Endothelial cell (in vitro differentiated cells): ENCODE data around the gene SEPTIN5. TPM values are rescaled to one million over a fixed set of nuclear protein-coding genes. Genes with fewer than 3 reads are reported as not detected.

Source experiments
- DNase-seq: peaks from one replicate; pipeline ENCODE4 v3.0.0; 2021; ENCODE audit warnings: low spot score
- H3K27ac Mint-ChIP-seq: one replicate; pipeline ENCODE4 v1.8.0; 2021; ENCODE audit warnings: mixed read lengths, inconsistent platforms; ENCODE audit not compliant: unreplicated experiment
- H3K27me3 Mint-ChIP-seq: one replicate; pipeline ENCODE4 v1.8.0; 2021; ENCODE audit warnings: mild to moderate bottlenecking, moderate library complexity, mixed read lengths, inconsistent platforms; ENCODE audit not compliant: unreplicated experiment
- H3K36me3 Mint-ChIP-seq: one replicate; pipeline ENCODE4 v1.8.0; 2021; ENCODE audit warnings: mild to moderate bottlenecking, low read depth, mixed read lengths, inconsistent platforms; ENCODE audit not compliant: unreplicated experiment
- H3K4me1 Mint-ChIP-seq: one replicate; pipeline ENCODE4 v1.8.0; 2021; ENCODE audit warnings: mild to moderate bottlenecking, mixed read lengths, inconsistent platforms; ENCODE audit not compliant: unreplicated experiment
- H3K4me3 Mint-ChIP-seq: one replicate; pipeline ENCODE4 v1.8.0; 2021; ENCODE audit warnings: mild to moderate bottlenecking, mixed read lengths, inconsistent platforms; ENCODE audit not compliant: unreplicated experiment
- H3K9me3 Mint-ChIP-seq: one replicate; pipeline ENCODE4 v1.8.0; 2021; ENCODE audit warnings: mixed read lengths, inconsistent platforms; ENCODE audit not compliant: unreplicated experiment
- CTCF ChIP-seq: fragments of 200-600 bp; sonication (generic); IDR thresholded peaks from one replicate; pipeline ENCODE4 v1.5.0; 2021; ENCODE audit warnings: antibody characterized with exemption; ENCODE audit not compliant: unreplicated experiment
- total RNA-seq: library from RNA; stranded (reverse); fragmentation: NEBNext Ultra II Directional; extraction: Animal tissue kit (Norgen Biotek cat#: 25700); gene quantifications from one replicate; pipeline ENCODE4 v1.2.1, GENCODE V29; 2021; ENCODE audit not compliant: unreplicated experiment

SEPTIN5 gene
- total RNA-seq, 1 donor from 2014 or later = 2.3 TPM

- H3K36me3 Mint-ChIP-seq = peaks cover 3% of the 10 kb centered on the region
- DNase-seq = no peak
- H3K4me3 Mint-ChIP-seq = no peak overlapping the region
- no peak for TF ChIP-seq CTCF
- no peak overlapping the region for H3K27ac Mint-ChIP-seq
- H3K27me3 Mint-ChIP-seq = peaks cover 16% of the 10 kb centered on the region
- peaks cover 12% of the 10 kb centered on the region for H3K4me1 Mint-ChIP-seq
- no peaks in the 10 kb centered on the region for H3K9me3 Mint-ChIP-seq
These were observed 37.4 kb downstream of the SEPTIN5 start for GRCh38 chr22:19751497-19752245.

GRCh38 chr22:19753090-19753842 is 39.0 kb downstream of the SEPTIN5 start:
- peaks cover 15% of the 10 kb centered on the region for H3K4me1 Mint-ChIP-seq
- H3K27me3 Mint-ChIP-seq = peaks cover 25% of the 10 kb centered on the region
- H3K9me3 Mint-ChIP-seq = no peaks in the 10 kb centered on the region
- H3K36me3 Mint-ChIP-seq = peaks cover 3% of the 10 kb centered on the region
- no peak overlapping the region for H3K27ac Mint-ChIP-seq
- no peak for TF ChIP-seq CTCF
- H3K4me3 Mint-ChIP-seq = no peak overlapping the region
- no peak for DNase-seq

GRCh38 chr22:19753996-19754700 is 39.8 kb downstream of the SEPTIN5 start:
- Mint-ChIP-seq H3K4me3 (no peak overlapping the region), H3K4me1 (peaks cover 10% of the 10 kb centered on the region), H3K27me3 (peaks cover 19% of the 10 kb centered on the region), H3K9me3 (no peaks in the 10 kb centered on the region), H3K27ac (no peak overlapping the region), H3K36me3 (no peaks in the 10 kb centered on the region)
- no peak for TF ChIP-seq CTCF
- DNase-seq = no peak

- Mint-ChIP-seq H3K36me3 (no peaks in the 10 kb centered on the region), H3K4me1 (peaks cover 14% of the 10 kb centered on the region), H3K27ac (no peak overlapping the region), H3K4me3 (no peak overlapping the region), H3K27me3 (peaks cover 20% of the 10 kb centered on the region), H3K9me3 (no peaks in the 10 kb centered on the region)
- no peak for TF ChIP-seq CTCF
- no peak for DNase-seq
These were observed 40.4 kb downstream of the SEPTIN5 start for GRCh38 chr22:19754701-19755144.
